Measurements from ENCODE around the gene P2RX4.

DNA sequence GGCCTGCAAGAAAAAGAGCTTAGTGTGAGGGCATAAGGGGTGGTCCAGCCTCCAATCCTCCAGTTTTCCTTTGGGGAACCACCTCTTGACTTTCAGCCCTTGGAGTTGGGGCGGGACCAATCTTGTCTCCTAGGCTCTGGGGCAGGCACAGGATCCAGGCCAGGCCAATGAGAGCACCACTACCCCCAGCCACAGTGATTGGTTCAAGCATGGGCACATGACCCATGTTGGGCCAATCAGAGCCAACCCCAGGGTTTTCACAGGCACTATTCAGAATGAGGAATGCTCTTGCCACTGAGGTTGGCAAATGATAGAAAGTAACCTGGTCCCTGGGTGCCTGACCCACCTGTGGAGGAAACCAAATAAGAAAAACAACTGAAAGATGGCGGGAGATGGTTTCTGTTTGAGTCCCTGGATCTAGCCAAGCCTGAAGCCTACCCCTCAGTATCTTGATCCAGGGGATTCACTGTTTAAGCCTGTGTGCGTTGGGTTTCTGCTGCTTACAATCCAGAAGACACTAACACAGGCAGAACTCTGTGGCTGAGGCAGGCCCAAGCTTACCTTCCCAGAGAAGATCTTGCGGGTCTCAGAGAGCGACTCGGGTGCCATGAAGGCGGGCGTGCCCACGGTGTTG lies 42.9 kb downstream of the P2RX4 start:
- TF ChIP-seq EZH2phosphoT487 (IDR thresholded peaks at IDR 0.05; ENCODE audit: borderline replicate concordance, low read depth, low read length): no peak
- TF ChIP-seq, protein P1, sequence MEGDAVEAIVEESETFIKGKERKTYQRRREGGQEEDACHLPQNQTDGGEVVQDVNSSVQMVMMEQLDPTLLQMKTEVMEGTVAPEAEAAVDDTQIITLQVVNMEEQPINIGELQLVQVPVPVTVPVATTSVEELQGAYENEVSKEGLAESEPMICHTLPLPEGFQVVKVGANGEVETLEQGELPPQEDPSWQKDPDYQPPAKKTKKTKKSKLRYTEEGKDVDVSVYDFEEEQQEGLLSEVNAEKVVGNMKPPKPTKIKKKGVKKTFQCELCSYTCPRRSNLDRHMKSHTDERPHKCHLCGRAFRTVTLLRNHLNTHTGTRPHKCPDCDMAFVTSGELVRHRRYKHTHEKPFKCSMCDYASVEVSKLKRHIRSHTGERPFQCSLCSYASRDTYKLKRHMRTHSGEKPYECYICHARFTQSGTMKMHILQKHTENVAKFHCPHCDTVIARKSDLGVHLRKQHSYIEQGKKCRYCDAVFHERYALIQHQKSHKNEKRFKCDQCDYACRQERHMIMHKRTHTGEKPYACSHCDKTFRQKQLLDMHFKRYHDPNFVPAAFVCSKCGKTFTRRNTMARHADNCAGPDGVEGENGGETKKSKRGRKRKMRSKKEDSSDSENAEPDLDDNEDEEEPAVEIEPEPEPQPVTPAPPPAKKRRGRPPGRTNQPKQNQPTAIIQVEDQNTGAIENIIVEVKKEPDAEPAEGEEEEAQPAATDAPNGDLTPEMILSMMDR (conservative IDR thresholded peaks at IDR 0.05; ENCODE audit: low read length): no peak
